Keratinocyte (primary cell): ENCODE data around the gene PYROXD2. TPM values are rescaled to one million over a fixed set of nuclear protein-coding genes. Genes with fewer than 3 reads are reported as not detected.

Source experiments
- DNase-seq: peaks from one replicate; pipeline ENCODE4 v3.0.0-alpha.2; 2011; ENCODE audit warnings: low read depth, missing footprints, low spot score
- FAIRE-seq: peaks from 2 replicates; lab custom pipeline; 2011; peaks lifted over from hg19 to GRCh38; lab: Jason Lieb, UNC
- H2AFZ ChIP-seq: 2 replicates; pipeline ENCODE4 v1.6.0; 2012; ENCODE audit warnings: low read length, control low read depth, inconsistent platforms; ENCODE audit not compliant: control insufficient read depth
- H3K27ac ChIP-seq: 2 replicates; pipeline ENCODE4 v1.5.1; 2011; ENCODE audit warnings: low read length; ENCODE audit not compliant: control insufficient read depth, insufficient read depth
- H3K27me3 ChIP-seq: 3 replicates; pipeline ENCODE4 v1.6.0; 2011; ENCODE audit warnings: low read length; ENCODE audit not compliant: control insufficient read depth, insufficient read depth; ENCODE audit errors: extremely low read depth
- H3K36me3 ChIP-seq, 2 experiments: 2 replicates in 1 of 2; 3 replicates in 1 of 2; pipeline ENCODE4 v1.5.1; 2011; ENCODE audit warnings: low read length in 2 of 2, mild to moderate bottlenecking in 1 of 2; ENCODE audit not compliant: control insufficient read depth in 2 of 2, insufficient read depth in 2 of 2; ENCODE audit errors: extremely low read depth in 1 of 2
- H3K4me1 ChIP-seq: 3 replicates; pipeline ENCODE4 v1.5.1; 2011; ENCODE audit warnings: low read length; ENCODE audit not compliant: control insufficient read depth, insufficient read depth; ENCODE audit errors: extremely low read depth
- H3K4me2 ChIP-seq: 3 replicates; pipeline ENCODE4 v1.6.0; 2011; ENCODE audit warnings: low read depth, low read length; ENCODE audit not compliant: control insufficient read depth, insufficient read depth; ENCODE audit errors: extremely low read depth
- H3K4me3 ChIP-seq, 3 experiments: fragments of 200-600 bp in 1 of 3; sonication (generic) in 1 of 3; 2 replicates in 2 of 3; 3 replicates in 1 of 3; pipeline ENCODE4 v1.5.1; 2011 to 2016; ENCODE audit warnings: low read length in 3 of 3, mild to moderate bottlenecking in 3 of 3, control low read depth in 2 of 3, inconsistent platforms in 1 of 3, low read depth in 1 of 3, mixed read lengths in 1 of 3, mixed run types in 1 of 3, moderate library complexity in 1 of 3; ENCODE audit not compliant: control insufficient read depth in 2 of 3, insufficient read depth in 2 of 3; ENCODE audit errors: extremely low read depth in 1 of 3
- H3K79me2 ChIP-seq: 2 replicates; pipeline ENCODE4 v1.6.0; 2012; ENCODE audit warnings: low read length; ENCODE audit not compliant: control insufficient read depth, insufficient read depth
- H3K9ac ChIP-seq: 3 replicates; pipeline ENCODE4 v1.6.0; 2011; ENCODE audit warnings: low read length; ENCODE audit not compliant: control insufficient read depth, insufficient read depth; ENCODE audit errors: extremely low read depth
- H3K9me1 ChIP-seq: 3 replicates; pipeline ENCODE4 v1.6.0; 2011; ENCODE audit warnings: low read length; ENCODE audit not compliant: control insufficient read depth, insufficient read depth; ENCODE audit errors: extremely low read depth
- H3K9me3 ChIP-seq: 2 replicates; pipeline ENCODE4 v1.5.1; 2012; ENCODE audit warnings: low read depth, low read length; ENCODE audit not compliant: control insufficient read depth
- H4K20me1 ChIP-seq: 3 replicates; pipeline ENCODE4 v1.6.0; 2011; ENCODE audit warnings: low read length; ENCODE audit not compliant: control insufficient read depth, insufficient read depth; ENCODE audit errors: extremely low read depth
- EZH2 ChIP-seq: IDR thresholded peaks from one replicate; pipeline ENCODE4 v1.6.1; 2012; ENCODE audit warnings: inconsistent platforms, mild to moderate bottlenecking, low read length, moderate library complexity
- dilution Hi-C: fragments of 300-500 bp; cut with MboI; formaldehyde crosslinking; loops from one replicate; pipeline ENCODE4 v1.7.0; 2020; ENCODE audit warnings: low sequenced_read_pairs; ENCODE audit not compliant: extremely low pct_ligation_motif_present
- polyA plus RNA-seq, 5 experiments: library from polyadenylated mRNA; depleted of rRNA in 3 of 5; stranded (reverse) in 3 of 5; stranded (forward) in 1 of 5; unstranded in 1 of 5; fragments of >200 nt; gene quantifications; 1 replicate in 1 of 5; 2 replicates in 3 of 5; 3 replicates in 1 of 5; pipeline versions ENCODE4 v1.2.1 to v1.2.3, GENCODE V29; 2011 to 2012; ENCODE audit warnings: missing spikeins in 2 of 5, low read depth in 1 of 5, low replicate concordance in 1 of 5
- TF ChIP-seq, protein P1 (sequence below), 3 experiments: IDR thresholded peaks in 1 of 3; conservative IDR thresholded peaks in 1 of 3; optimal IDR thresholded peaks in 1 of 3; 2 replicates in 2 of 3; 3 replicates in 1 of 3; pipeline versions ENCODE3 to v1.5.1; 2011; ENCODE audit warnings: low read length in 3 of 3, mild to moderate bottlenecking in 3 of 3, moderate library complexity in 2 of 3, control low read depth in 1 of 3, inconsistent platforms in 1 of 3; ENCODE audit not compliant: insufficient read depth in 2 of 3; ENCODE audit errors: extremely low read depth in 1 of 3

The PYROXD2 gene
- polyA plus RNA-seq, 1 donor (not counting 4 experiments of a cell fraction or from before 2014, with no cell fraction given): 4.4 TPM

DNA sequence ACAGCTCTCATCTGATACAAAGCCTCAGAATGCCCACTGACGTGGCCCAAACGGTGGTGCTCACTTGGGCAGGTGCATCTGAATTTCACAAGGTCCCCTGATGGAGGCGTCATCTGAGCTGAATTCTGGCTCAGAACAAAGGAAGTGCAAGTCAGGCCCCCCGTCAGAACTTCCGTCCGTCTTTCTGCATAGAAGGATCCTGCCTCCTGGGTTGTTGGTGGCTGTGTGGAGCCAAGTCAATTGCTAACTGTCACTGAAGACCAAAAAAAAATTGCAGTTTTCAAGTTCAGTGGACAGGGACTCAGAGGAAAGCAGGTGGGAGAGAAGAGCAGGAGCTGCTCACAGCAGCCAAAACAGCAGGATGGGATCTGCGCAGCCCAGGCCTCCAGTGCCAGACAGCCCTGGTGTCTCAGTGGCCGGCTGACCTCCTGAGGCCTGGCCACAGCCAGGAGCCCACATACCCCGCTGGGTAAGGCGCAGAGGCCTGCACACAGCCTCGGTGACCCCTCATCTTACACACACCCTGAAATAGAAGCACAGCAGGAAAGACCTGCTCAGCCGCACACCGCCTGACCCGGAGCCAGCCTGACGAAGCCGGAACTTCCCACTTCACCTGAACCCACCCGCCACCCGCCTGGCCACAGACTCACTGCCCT lies 49.4 kb downstream of the PYROXD2 start:
- Histone ChIP-seq H3K4me3 (no peak overlapping the region), H3K27ac (no peak overlapping the region), H3K79me2 (no peaks in the 10 kb centered on the region), H3K9ac (no peak overlapping the region), H4K20me1 (no peaks in the 10 kb centered on the region), H3K9me3 (no peaks in the 10 kb centered on the region), H3K4me2 (no peak overlapping the region), H3K27me3 (no peaks in the 10 kb centered on the region), H2AFZ (no peak overlapping the region), H3K9me1 (no peaks in the 10 kb centered on the region), H3K36me3 (no peaks in the 10 kb centered on the region), H3K4me1 (no peaks in the 10 kb centered on the region)
- TF ChIP-seq EZH2: no peak
- TF ChIP-seq, protein P1, sequence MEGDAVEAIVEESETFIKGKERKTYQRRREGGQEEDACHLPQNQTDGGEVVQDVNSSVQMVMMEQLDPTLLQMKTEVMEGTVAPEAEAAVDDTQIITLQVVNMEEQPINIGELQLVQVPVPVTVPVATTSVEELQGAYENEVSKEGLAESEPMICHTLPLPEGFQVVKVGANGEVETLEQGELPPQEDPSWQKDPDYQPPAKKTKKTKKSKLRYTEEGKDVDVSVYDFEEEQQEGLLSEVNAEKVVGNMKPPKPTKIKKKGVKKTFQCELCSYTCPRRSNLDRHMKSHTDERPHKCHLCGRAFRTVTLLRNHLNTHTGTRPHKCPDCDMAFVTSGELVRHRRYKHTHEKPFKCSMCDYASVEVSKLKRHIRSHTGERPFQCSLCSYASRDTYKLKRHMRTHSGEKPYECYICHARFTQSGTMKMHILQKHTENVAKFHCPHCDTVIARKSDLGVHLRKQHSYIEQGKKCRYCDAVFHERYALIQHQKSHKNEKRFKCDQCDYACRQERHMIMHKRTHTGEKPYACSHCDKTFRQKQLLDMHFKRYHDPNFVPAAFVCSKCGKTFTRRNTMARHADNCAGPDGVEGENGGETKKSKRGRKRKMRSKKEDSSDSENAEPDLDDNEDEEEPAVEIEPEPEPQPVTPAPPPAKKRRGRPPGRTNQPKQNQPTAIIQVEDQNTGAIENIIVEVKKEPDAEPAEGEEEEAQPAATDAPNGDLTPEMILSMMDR (optimal IDR thresholded peaks at IDR 0.05 in 1 of 3, IDR thresholded peaks at IDR 0.05 in 1 of 3, conservative IDR thresholded peaks at IDR 0.05 in 1 of 3; ENCODE audit: extremely low read depth in 1 of 3, insufficient read depth in 2 of 3, low read length in 3 of 3): no peak
- FAIRE-seq: no peak
- no peak for DNase-seq
- dilution Hi-C loops: no loop called here

GRCh38 chr10:98364432-98365102 lies 50.4 kb downstream of the PYROXD2 start:
- no peaks in the 10 kb centered on the region for H4K20me1 ChIP-seq
- dilution Hi-C loops: no loop called here
- TF ChIP-seq EZH2: no peak
- TF ChIP-seq, protein P1 (optimal IDR thresholded peaks at IDR 0.05 in 1 of 3, IDR thresholded peaks at IDR 0.05 in 1 of 3, conservative IDR thresholded peaks at IDR 0.05 in 1 of 3; ENCODE audit: extremely low read depth in 1 of 3, insufficient read depth in 2 of 3, low read length in 3 of 3): no peak
- H3K9me3 ChIP-seq: no peaks in the 10 kb centered on the region
- H3K79me2 ChIP-seq: no peaks in the 10 kb centered on the region
- H3K4me1 ChIP-seq: no peaks in the 10 kb centered on the region
- no peak for DNase-seq
- no peak overlapping the region for H2AFZ ChIP-seq
- H3K27ac ChIP-seq: no peak overlapping the region
- H3K4me3 ChIP-seq: no peak overlapping the region
- H3K4me2 ChIP-seq: no peak overlapping the region
- FAIRE-seq: no peak
- no peak overlapping the region for H3K9ac ChIP-seq
- H3K27me3 ChIP-seq: no peaks in the 10 kb centered on the region
- H3K9me1 ChIP-seq: no peaks in the 10 kb centered on the region
- H3K36me3 ChIP-seq: no peaks in the 10 kb centered on the region
